HK-2 (cell line): ENCODE results near the gene SLC4A8.
"Not testable (repeated sequence)": the region's sequence is repeated elsewhere in the genome, so short reads cannot be mapped to it uniquely, and the experiment has no call there.

Experiments used
- DNase-seq: peaks from one replicate; pipeline ENCODE4 v3.0.0-alpha.2; 2018; ENCODE audit not compliant: unreplicated experiment

SLC4A8 gene

GRCh38 chr12:51480978-51481377 is 56.3 kb downstream of the SLC4A8 start:
- no peak for DNase-seq

- no peak for DNase-seq
Observed at GRCh38 chr12:51482929-51483697, 58.5 kb downstream of the SLC4A8 start.

- DNase-seq: no peak
Observed at GRCh38 chr12:51484119-51484518, 59.5 kb downstream of the SLC4A8 start.

- no peak for DNase-seq
Observed at GRCh38 chr12:51488281-51488680, 63.6 kb downstream of the SLC4A8 start.

GRCh38 chr12:51493281-51493680 is 68.7 kb downstream of the SLC4A8 start:
- DNase-seq: no peak

- no peak for DNase-seq
Observed at GRCh38 chr12:51496895-51497294, 72.3 kb downstream of the SLC4A8 start.

GRCh38 chr12:51504851-51505250 is 80.2 kb downstream of the SLC4A8 start:
- no peak for DNase-seq

GRCh38 chr12:51505360-51506105 is 80.9 kb downstream of the SLC4A8 start:
- DNase-seq: no peak

- no peak for DNase-seq
Observed at GRCh38 chr12:51507178-51507577, 82.5 kb downstream of the SLC4A8 start.

- no peak for DNase-seq
Observed at GRCh38 chr12:51508285-51508684, 83.7 kb downstream of the SLC4A8 start.

GRCh38 chr12:51511546-51512260 is 87.1 kb downstream of the SLC4A8 start:
- DNase-seq: no peak

GRCh38 chr12:51512438-51512837 is 87.8 kb downstream of the SLC4A8 start:
- DNase-seq: no peak

GRCh38 chr12:51515037-51515436 is 90.4 kb downstream of the SLC4A8 start:
- not testable (repeated sequence) for DNase-seq

GRCh38 chr12:51517316-51517715 is 92.7 kb downstream of the SLC4A8 start:
- DNase-seq: no peak

- DNase-seq: no peak
Observed at GRCh38 chr12:51517800-51518199, 93.2 kb downstream of the SLC4A8 start.

- no peak for DNase-seq
Observed at GRCh38 chr12:51519755-51520154, 95.1 kb downstream of the SLC4A8 start.

- DNase-seq: no peak
Observed at GRCh38 chr12:51520576-51521325, 96.1 kb downstream of the SLC4A8 start.

GRCh38 chr12:51521554-51522276 is 97.1 kb downstream of the SLC4A8 start:
- DNase-seq: no peak

GRCh38 chr12:51522696-51523095 is 98.1 kb downstream of the SLC4A8 start:
- no peak for DNase-seq

- no peak for DNase-seq
Observed at GRCh38 chr12:51524386-51524901, 99.8 kb downstream of the SLC4A8 start.

- no peak for DNase-seq
Observed at GRCh38 chr12:51525518-51525917, 100.9 kb downstream of the SLC4A8 start.
